HG02623 (cell line): Measurements from ENCODE around the gene COLEC12.

ENCODE experiments used
- ATAC-seq: cut with Tn5 transposase; IDR thresholded peaks from one replicate; pipeline ENCODE4 v1.9.1; 2021; ENCODE audit warnings: moderate library complexity; ENCODE audit not compliant: unreplicated experiment

COLEC12 gene

GRCh38 chr18:476251-476664 is 24.2 kb downstream of the COLEC12 start:
- no peak for ATAC-seq

- ATAC-seq: no peak
Measured at GRCh38 chr18:475202-476031, 25.1 kb downstream of the COLEC12 start.

- ATAC-seq: no peak
Measured at GRCh38 chr18:474416-474815, 26.1 kb downstream of the COLEC12 start.

GRCh38 chr18:473802-474201 is 26.7 kb downstream of the COLEC12 start:
- no peak for ATAC-seq

- ATAC-seq: no peak
Measured at GRCh38 chr18:471716-472115, 28.8 kb downstream of the COLEC12 start.

GRCh38 chr18:470661-471501 is 29.6 kb downstream of the COLEC12 start:
- no peak for ATAC-seq

- ATAC-seq: no peak
Measured at GRCh38 chr18:468955-469790, 31.3 kb downstream of the COLEC12 start.

GRCh38 chr18:463827-464541 is 36.5 kb downstream of the COLEC12 start:
- ATAC-seq: no peak

- ATAC-seq: no peak
Measured at GRCh38 chr18:463403-463802, 37.1 kb downstream of the COLEC12 start.

GRCh38 chr18:461762-462161 is 38.7 kb downstream of the COLEC12 start:
- ATAC-seq: no peak

- ATAC-seq: no peak
Measured at GRCh38 chr18:460791-461190, 39.7 kb downstream of the COLEC12 start.

- ATAC-seq: no peak
Measured at GRCh38 chr18:459814-460593, 40.5 kb downstream of the COLEC12 start.

- no peak for ATAC-seq
Measured at GRCh38 chr18:457521-458412, 42.7 kb downstream of the COLEC12 start.

- no peak for ATAC-seq
Measured at GRCh38 chr18:457140-457519, 43.4 kb downstream of the COLEC12 start.

GRCh38 chr18:456361-457139 is 44.0 kb downstream of the COLEC12 start:
- ATAC-seq: no peak

GRCh38 chr18:453400-453799 is 47.1 kb downstream of the COLEC12 start:
- ATAC-seq: no peak

GRCh38 chr18:452816-453215 is 47.7 kb downstream of the COLEC12 start:
- ATAC-seq: no peak

- no peak for ATAC-seq
Measured at GRCh38 chr18:449374-449773, 51.1 kb downstream of the COLEC12 start.
